ENCODE measurements around the gene SRC. TPM values are rescaled to one million over a fixed set of nuclear protein-coding genes. Genes with fewer than 3 reads are reported as not detected.

Gene SRC
- total RNA-seq, 4 donors from 2014 or later: 27.5 to 52.2 (median 42.3) TPM

DNA sequence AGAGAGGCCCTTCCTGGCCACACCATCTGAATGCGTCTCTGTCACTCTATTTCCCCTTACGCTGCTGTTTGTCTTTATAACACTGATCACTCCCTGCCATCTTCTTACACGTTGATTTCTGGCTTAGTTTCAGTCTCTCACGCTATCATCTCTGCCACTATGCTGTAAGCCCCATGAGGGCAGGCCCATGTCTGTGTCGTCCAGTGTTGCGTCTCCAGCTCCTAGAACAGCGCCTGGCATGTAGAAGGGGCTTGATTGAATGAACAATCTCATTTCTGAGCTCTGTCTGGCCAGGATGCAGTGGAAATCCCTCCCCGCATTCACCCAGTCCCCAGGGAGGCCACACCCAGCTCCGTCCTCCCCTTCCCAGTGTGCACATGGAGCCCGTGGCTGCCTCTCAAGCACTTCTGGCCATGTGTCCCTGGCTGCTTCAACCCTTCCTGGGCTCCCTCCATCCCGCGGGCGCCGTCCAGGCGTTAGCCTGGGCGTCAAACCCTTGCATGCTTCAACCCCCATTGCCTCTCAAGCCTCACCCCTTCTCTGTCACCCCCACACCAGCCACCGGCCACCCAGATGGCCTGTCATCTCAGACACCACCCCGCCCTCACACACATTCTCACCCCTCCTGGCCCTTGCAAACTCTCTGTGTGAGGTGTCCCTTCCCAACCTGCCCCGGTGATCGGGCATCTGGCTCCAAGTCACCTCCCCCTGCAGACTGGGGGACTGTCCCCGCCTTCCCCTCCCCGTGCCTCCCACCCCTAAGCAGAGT, 71.1 kb downstream of the SRC start:
- Histone ChIP-seq H3K9me3 (no peaks in the 10 kb centered on the region), H3K27ac (replicated peaks in 1 of 4) (no peak overlapping the region), H3K36me3 (no peaks in the 10 kb centered on the region), H3K4me3 (no peak overlapping the region), H3K27me3 (peaks cover 0 to 54% (median 0%) of the 10 kb centered on the region in 4 donors), H3K4me1 (peaks cover 0 to 15% (median 10%) of the 10 kb centered on the region in 4 donors)
- TF ChIP-seq POLR2AphosphoS5 (IDR thresholded peaks at IDR 0.05): no peak
- no peak for TF ChIP-seq POLR2A (IDR thresholded peaks at IDR 0.05; ENCODE audit: low read depth)
- TF ChIP-seq, protein P1, sequence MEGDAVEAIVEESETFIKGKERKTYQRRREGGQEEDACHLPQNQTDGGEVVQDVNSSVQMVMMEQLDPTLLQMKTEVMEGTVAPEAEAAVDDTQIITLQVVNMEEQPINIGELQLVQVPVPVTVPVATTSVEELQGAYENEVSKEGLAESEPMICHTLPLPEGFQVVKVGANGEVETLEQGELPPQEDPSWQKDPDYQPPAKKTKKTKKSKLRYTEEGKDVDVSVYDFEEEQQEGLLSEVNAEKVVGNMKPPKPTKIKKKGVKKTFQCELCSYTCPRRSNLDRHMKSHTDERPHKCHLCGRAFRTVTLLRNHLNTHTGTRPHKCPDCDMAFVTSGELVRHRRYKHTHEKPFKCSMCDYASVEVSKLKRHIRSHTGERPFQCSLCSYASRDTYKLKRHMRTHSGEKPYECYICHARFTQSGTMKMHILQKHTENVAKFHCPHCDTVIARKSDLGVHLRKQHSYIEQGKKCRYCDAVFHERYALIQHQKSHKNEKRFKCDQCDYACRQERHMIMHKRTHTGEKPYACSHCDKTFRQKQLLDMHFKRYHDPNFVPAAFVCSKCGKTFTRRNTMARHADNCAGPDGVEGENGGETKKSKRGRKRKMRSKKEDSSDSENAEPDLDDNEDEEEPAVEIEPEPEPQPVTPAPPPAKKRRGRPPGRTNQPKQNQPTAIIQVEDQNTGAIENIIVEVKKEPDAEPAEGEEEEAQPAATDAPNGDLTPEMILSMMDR (IDR thresholded peaks at IDR 0.05): no peak
- no peak for TF ChIP-seq EP300 (IDR thresholded peaks at IDR 0.05)
- intact Hi-C loops (cut with DNase I): loop anchor here (10.0 kb wide), 1 partner anchor 568 kb away; no protein-coding TSS in a partner anchor
- 88% methylated on average over 22 of the region's 22 CpGs for WGBS
- no peak for DNase-seq (ENCODE audit: extremely low spot score)

DNA sequence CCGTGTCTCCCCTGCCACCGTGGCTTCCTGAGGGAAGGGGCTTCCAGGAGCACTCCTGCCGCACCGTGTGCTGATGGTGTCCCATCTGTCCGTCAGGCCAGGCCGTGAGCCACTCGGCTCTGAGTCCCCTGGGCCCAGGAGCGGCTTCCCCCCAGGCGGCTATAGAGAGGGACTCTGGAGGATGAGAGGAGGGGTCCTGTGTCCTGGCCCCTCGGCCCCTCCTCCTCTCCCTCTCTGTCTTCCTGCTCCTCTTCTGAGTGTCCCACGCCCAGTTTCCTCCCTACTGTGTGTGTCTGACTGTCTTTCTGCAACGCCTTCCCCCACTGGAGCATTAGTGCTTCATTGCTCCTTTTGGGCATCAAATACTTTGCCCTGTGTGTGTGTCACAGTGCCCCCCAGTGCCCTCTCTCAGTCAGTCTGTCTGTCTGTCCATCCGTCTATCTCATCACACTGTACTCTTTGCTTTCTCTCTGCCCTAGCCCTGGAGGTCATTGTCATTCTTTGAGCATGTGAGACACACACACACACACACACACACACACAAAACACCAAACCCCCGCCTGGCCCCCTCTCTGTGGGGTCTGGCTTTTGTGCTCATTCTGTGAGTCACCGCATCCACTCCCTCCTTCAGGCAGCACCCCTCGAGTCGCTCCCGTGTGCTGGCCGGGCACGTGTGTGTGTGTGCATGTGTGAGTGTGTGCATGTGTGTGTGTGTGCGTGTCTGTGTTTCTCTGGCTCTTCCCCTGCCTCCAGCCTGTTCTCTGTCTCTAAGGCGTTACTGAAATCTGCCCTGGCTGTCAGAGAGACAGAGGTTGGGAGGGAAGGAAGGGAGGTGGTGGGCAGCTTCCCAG, 71.9 kb downstream of the SRC start:
- DNase-seq (ENCODE audit: extremely low spot score): no peak
- WGBS: 60% methylated on average over 16 of the region's 22 CpGs
- Histone ChIP-seq H3K4me3 (no peak overlapping the region), H3K36me3 (no peaks in the 10 kb centered on the region), H3K9me3 (no peaks in the 10 kb centered on the region), H3K4me1 (peaks cover 0 to 6% (median 2%) of the 10 kb centered on the region in 4 donors), H3K27me3 (peaks cover 0 to 59% (median 0%) of the 10 kb centered on the region in 4 donors), H3K27ac (replicated peaks in 1 of 4) (no peak overlapping the region)
- TF ChIP-seq POLR2AphosphoS5 (IDR thresholded peaks at IDR 0.05): no peak
- TF ChIP-seq, protein P1 (IDR thresholded peaks at IDR 0.05): no peak
- no peak for TF ChIP-seq POLR2A (IDR thresholded peaks at IDR 0.05; ENCODE audit: low read depth)
- intact Hi-C loops (cut with DNase I): loop anchor here (10.0 kb wide), 1 partner anchor 567 kb away; no protein-coding TSS in a partner anchor

DNA sequence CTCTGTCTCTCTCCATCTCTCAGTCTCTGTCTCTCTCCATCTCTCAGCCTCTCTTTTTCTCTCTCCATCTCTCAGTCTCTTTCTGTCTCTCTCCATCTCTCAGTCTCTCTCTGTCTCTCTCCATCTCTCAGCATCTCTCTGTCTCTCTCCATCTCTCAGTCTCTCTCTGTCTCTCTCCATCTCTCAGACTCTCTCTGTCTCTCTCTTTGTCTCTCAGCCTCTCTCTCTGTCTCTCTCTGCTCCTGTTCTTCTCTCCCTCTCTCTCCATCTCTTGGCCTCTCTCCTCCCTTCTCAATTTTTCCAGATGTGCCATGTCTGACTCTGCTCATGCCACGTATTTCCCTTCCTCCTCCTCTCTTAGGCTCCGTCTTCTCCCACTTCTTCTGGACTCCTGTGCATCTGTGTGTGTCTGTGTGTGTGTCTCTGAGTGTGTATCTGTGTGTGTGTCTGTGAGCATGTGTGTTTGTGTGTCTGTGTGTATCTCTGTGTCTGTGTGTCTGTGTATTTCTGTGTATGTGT, 72.7 kb downstream of the SRC start:
- H3K36me3 ChIP-seq: no peaks in the 10 kb centered on the region
- intact Hi-C loops (cut with DNase I): loop anchor here (10.0 kb wide), 1 partner anchor 566 kb away; no protein-coding TSS in a partner anchor
- no peak for DNase-seq (ENCODE audit: extremely low spot score)
- peaks cover 0 to 6% (median 2%) of the 10 kb centered on the region in 4 donors for H3K4me1 ChIP-seq
- H3K27me3 ChIP-seq: peaks cover 0 to 67% (median 0%) of the 10 kb centered on the region in 4 donors
- 57% methylated on average over 2 of the region's 2 CpGs for WGBS
- no peaks in the 10 kb centered on the region for H3K9me3 ChIP-seq
- no peak for TF ChIP-seq POLR2A (IDR thresholded peaks at IDR 0.05; ENCODE audit: low read depth)
- TF ChIP-seq EP300 (IDR thresholded peaks at IDR 0.05): no peak
- TF ChIP-seq, protein P1 (IDR thresholded peaks at IDR 0.05): no peak
- TF ChIP-seq POLR2AphosphoS5 (IDR thresholded peaks at IDR 0.05): no peak
- no peak overlapping the region for H3K27ac ChIP-seq (replicated peaks in 1 of 4)
- H3K4me3 ChIP-seq: no peak overlapping the region

- Histone ChIP-seq H3K4me3 (no peak overlapping the region), H3K4me1 (peaks cover 0 to 6% (median 2%) of the 10 kb centered on the region in 4 donors), H3K36me3 (no peaks in the 10 kb centered on the region), H3K27ac (replicated peaks in 1 of 4) (no peak overlapping the region), H3K9me3 (no peaks in the 10 kb centered on the region), H3K27me3 (peaks cover 0 to 67% (median 0%) of the 10 kb centered on the region in 4 donors)
- no peak for DNase-seq (ENCODE audit: extremely low spot score)
- 96% methylated on average over 3 of the region's 3 CpGs for WGBS
- intact Hi-C loops (cut with DNase I): loop anchor here (10.0 kb wide), 1 partner anchor 565 kb away; no protein-coding TSS in a partner anchor
- TF ChIP-seq EP300 (IDR thresholded peaks at IDR 0.05) (no peak), POLR2A (IDR thresholded peaks at IDR 0.05; ENCODE audit: low read depth) (no peak), POLR2AphosphoS5 (IDR thresholded peaks at IDR 0.05) (no peak)
- TF ChIP-seq, protein P1 (IDR thresholded peaks at IDR 0.05): no peak
These were observed 73.4 kb downstream of the SRC start for GRCh38 chr20:37419307-37419706.

Data from esophagus muscularis mucosa (tissue), 4 donors.